ENCODE results near the gene IPPK. TPM values are rescaled to one million over a fixed set of nuclear protein-coding genes. Genes with fewer than 3 reads are reported as not detected.

Gene IPPK
- total RNA-seq, 1 experiment from 2014 or later, result 13.2 TPM

- Histone ChIP-seq H3K27me3 (replicated peaks) (no peaks in the 10 kb centered on the region), H3K4me1 (replicated peaks) (peaks cover 25% of the 10 kb centered on the region), H3K4me3 (no peak overlapping the region), H3K36me3 (peaks cover 63% of the 10 kb centered on the region), H3K9me3 (replicated peaks) (no peaks in the 10 kb centered on the region), H3K27ac (no peak overlapping the region)
- DNase-seq (ENCODE audit: low read depth in 1 of 2, low spot score in 2 of 2), result no peak
Measured at GRCh38 chr9:92710368-92710767, 40.4 kb upstream of the IPPK start.

- no peak for DNase-seq (ENCODE audit: low read depth in 1 of 2, low spot score in 2 of 2)
- Histone ChIP-seq H3K27ac (no peak overlapping the region), H3K27me3 (replicated peaks) (no peaks in the 10 kb centered on the region), H3K4me1 (replicated peaks) (peaks cover 25% of the 10 kb centered on the region), H3K36me3 (peaks cover 59% of the 10 kb centered on the region), H3K9me3 (replicated peaks) (no peaks in the 10 kb centered on the region), H3K4me3 (no peak overlapping the region)
Measured at GRCh38 chr9:92709954-92710353, 40.0 kb upstream of the IPPK start.

GRCh38 chr9:92709240-92709639 is 39.3 kb upstream of the IPPK start:
- no peak overlapping the region for H3K27ac ChIP-seq
- no peak overlapping the region for H3K4me3 ChIP-seq
- H3K9me3 ChIP-seq (replicated peaks), result no peaks in the 10 kb centered on the region
- H3K4me1 ChIP-seq (replicated peaks), result peaks cover 25% of the 10 kb centered on the region
- H3K27me3 ChIP-seq (replicated peaks), result no peaks in the 10 kb centered on the region
- H3K36me3 ChIP-seq, result peaks cover 52% of the 10 kb centered on the region
- DNase-seq (ENCODE audit: low read depth in 1 of 2, low spot score in 2 of 2), result no peak

- Histone ChIP-seq H3K4me3 (no peak overlapping the region), H3K4me1 (replicated peaks) (peaks cover 25% of the 10 kb centered on the region), H3K9me3 (replicated peaks) (no peaks in the 10 kb centered on the region), H3K36me3 (peaks cover 36% of the 10 kb centered on the region), H3K27ac (no peak overlapping the region; the same call in 1 of the 2 replicates), H3K27me3 (replicated peaks) (no peaks in the 10 kb centered on the region)
- peak in 1 of 2 experiments; percentile 57 for DNase-seq (ENCODE audit: low read depth in 1 of 2, low spot score in 2 of 2)
Measured at GRCh38 chr9:92707530-92707929, 37.6 kb upstream of the IPPK start.

- no peak for DNase-seq (ENCODE audit: low read depth in 1 of 2, low spot score in 2 of 2)
- Histone ChIP-seq H3K27ac (no peak overlapping the region), H3K27me3 (replicated peaks) (no peaks in the 10 kb centered on the region), H3K4me1 (replicated peaks) (peaks cover 25% of the 10 kb centered on the region), H3K9me3 (replicated peaks) (no peaks in the 10 kb centered on the region), H3K36me3 (peaks cover 28% of the 10 kb centered on the region), H3K4me3 (no peak overlapping the region)
Measured at GRCh38 chr9:92706218-92706940, 36.4 kb upstream of the IPPK start.

GRCh38 chr9:92704528-92704927 is 34.6 kb upstream of the IPPK start:
- H3K4me3 ChIP-seq, result no peak overlapping the region
- H3K27me3 ChIP-seq (replicated peaks), result no peaks in the 10 kb centered on the region
- H3K27ac ChIP-seq, result no peak overlapping the region
- peaks cover 9% of the 10 kb centered on the region for H3K36me3 ChIP-seq
- DNase-seq (ENCODE audit: low read depth in 1 of 2, low spot score in 2 of 2), result no peak
- H3K9me3 ChIP-seq (replicated peaks), result no peaks in the 10 kb centered on the region
- H3K4me1 ChIP-seq (replicated peaks), result peaks cover 25% of the 10 kb centered on the region

- no peaks in the 10 kb centered on the region for H3K4me1 ChIP-seq (replicated peaks)
- H3K36me3 ChIP-seq, result no peaks in the 10 kb centered on the region
- H3K4me3 ChIP-seq, result no peak overlapping the region
- no peak overlapping the region for H3K27ac ChIP-seq
- peaks cover 12% of the 10 kb centered on the region for H3K9me3 ChIP-seq (replicated peaks)
- DNase-seq (ENCODE audit: low read depth in 1 of 2, low spot score in 2 of 2), result no peak
- H3K27me3 ChIP-seq (replicated peaks), result no peaks in the 10 kb centered on the region
Measured at GRCh38 chr9:92696619-92697018, 26.7 kb upstream of the IPPK start.

- H3K4me1 ChIP-seq (replicated peaks), result no peaks in the 10 kb centered on the region
- no peak overlapping the region for H3K27ac ChIP-seq
- H3K4me3 ChIP-seq, result no peak overlapping the region
- DNase-seq (ENCODE audit: low read depth in 1 of 2, low spot score in 2 of 2), result no peak
- H3K36me3 ChIP-seq, result no peaks in the 10 kb centered on the region
- no peaks in the 10 kb centered on the region for H3K27me3 ChIP-seq (replicated peaks)
- no peaks in the 10 kb centered on the region; the same call in 1 of the 2 replicates for H3K9me3 ChIP-seq (replicated peaks)
Measured at GRCh38 chr9:92686954-92687353, 17.0 kb upstream of the IPPK start.

GRCh38 chr9:92685022-92685421 is 15.1 kb upstream of the IPPK start:
- H3K4me1 ChIP-seq (replicated peaks), result no peaks in the 10 kb centered on the region
- no peaks in the 10 kb centered on the region for H3K27me3 ChIP-seq (replicated peaks)
- no peak overlapping the region for H3K4me3 ChIP-seq
- no peak for DNase-seq (ENCODE audit: low read depth in 1 of 2, low spot score in 2 of 2)
- no peak overlapping the region for H3K27ac ChIP-seq
- no peaks in the 10 kb centered on the region; the same call in 1 of the 2 replicates for H3K9me3 ChIP-seq (replicated peaks)
- no peaks in the 10 kb centered on the region for H3K36me3 ChIP-seq

- no peaks in the 10 kb centered on the region for H3K36me3 ChIP-seq
- no peak overlapping the region for H3K27ac ChIP-seq
- no peaks in the 10 kb centered on the region for H3K27me3 ChIP-seq (replicated peaks)
- H3K4me1 ChIP-seq (replicated peaks), result no peaks in the 10 kb centered on the region
- no peak overlapping the region for H3K4me3 ChIP-seq
- H3K9me3 ChIP-seq (replicated peaks), result no peaks in the 10 kb centered on the region
- no peak for DNase-seq (ENCODE audit: low read depth in 1 of 2, low spot score in 2 of 2)
Measured at GRCh38 chr9:92682269-92682668, 12.3 kb upstream of the IPPK start.

GRCh38 chr9:92680166-92681119 is 10.5 kb upstream of the IPPK start:
- Histone ChIP-seq H3K4me1 (replicated peaks) (no peaks in the 10 kb centered on the region), H3K27ac (no peak overlapping the region), H3K36me3 (no peaks in the 10 kb centered on the region), H3K4me3 (no peak overlapping the region), H3K27me3 (replicated peaks) (no peaks in the 10 kb centered on the region), H3K9me3 (replicated peaks) (no peaks in the 10 kb centered on the region)
- no peak for DNase-seq (ENCODE audit: low read depth in 1 of 2, low spot score in 2 of 2)

- H3K4me3 ChIP-seq, result no peak overlapping the region
- H3K27me3 ChIP-seq (replicated peaks), result no peaks in the 10 kb centered on the region
- no peaks in the 10 kb centered on the region for H3K9me3 ChIP-seq (replicated peaks)
- H3K36me3 ChIP-seq, result no peaks in the 10 kb centered on the region
- no peak overlapping the region for H3K27ac ChIP-seq
- no peaks in the 10 kb centered on the region for H3K4me1 ChIP-seq (replicated peaks)
- DNase-seq (ENCODE audit: low read depth in 1 of 2, low spot score in 2 of 2), result no peak
Measured at GRCh38 chr9:92679413-92680165, 9.7 kb upstream of the IPPK start.

- Histone ChIP-seq H3K9me3 (replicated peaks) (no peaks in the 10 kb centered on the region), H3K27me3 (replicated peaks) (no peaks in the 10 kb centered on the region), H3K36me3 (peaks cover 20% of the 10 kb centered on the region), H3K27ac (peak overlapping the region; percentile 95), H3K4me3 (peak overlapping the region; percentile 72), H3K4me1 (replicated peaks) (peaks cover 14% of the 10 kb centered on the region)
- DNase-seq (ENCODE audit: low read depth in 1 of 2, low spot score in 2 of 2), result peak; percentile 78 to 90
Measured at GRCh38 chr9:92671323-92671722, 1.4 kb upstream of the IPPK start.
